HUES64 (cell line): ENCODE data around the gene ARMC7.
"Not testable (repeated sequence)": the region's sequence is repeated elsewhere in the genome, so short reads cannot be mapped to it uniquely, and the experiment has no call there.

Experiments used
- H3K27ac ChIP-seq: 2 replicates; pipeline ENCODE4 v1.7.0; 2013; ENCODE audit warnings: low read depth, low read length, inconsistent platforms
- H3K27me3 ChIP-seq: 2 replicates; pipeline ENCODE4 v1.6.1; 2013; ENCODE audit warnings: mild to moderate bottlenecking, low read length; ENCODE audit not compliant: insufficient read depth
- H3K36me3 ChIP-seq: 2 replicates; pipeline ENCODE4 v1.6.1; 2013; ENCODE audit warnings: mild to moderate bottlenecking, low read length; ENCODE audit not compliant: insufficient read depth
- H3K4me1 ChIP-seq: 2 replicates; pipeline ENCODE4 v1.6.1; 2013; ENCODE audit warnings: mild to moderate bottlenecking, low read length, moderate library complexity; ENCODE audit not compliant: insufficient read depth
- H3K4me3 ChIP-seq: 2 replicates; pipeline ENCODE4 v1.5.1; 2013; ENCODE audit warnings: mild to moderate bottlenecking, low read length, moderate library complexity
- H3K9ac ChIP-seq: 2 replicates; pipeline ENCODE4 v1.6.1; 2013; ENCODE audit warnings: mild to moderate bottlenecking, low read depth, low read length
- H3K9me3 ChIP-seq: 2 replicates; pipeline ENCODE4 v1.6.1; 2013; ENCODE audit warnings: low read depth, low read length; ENCODE audit not compliant: insufficient read depth
- WGBS: fragments of 150-250, 120-280 bp; methylation state at CpG from one replicate; pipeline ENCODE4 v1.1.7; 2013; ENCODE audit warnings: missing lambda C conversion rate; 5-methylcytosine and 5-hydroxymethylcytosine counted together

The ARMC7 gene

DNA sequence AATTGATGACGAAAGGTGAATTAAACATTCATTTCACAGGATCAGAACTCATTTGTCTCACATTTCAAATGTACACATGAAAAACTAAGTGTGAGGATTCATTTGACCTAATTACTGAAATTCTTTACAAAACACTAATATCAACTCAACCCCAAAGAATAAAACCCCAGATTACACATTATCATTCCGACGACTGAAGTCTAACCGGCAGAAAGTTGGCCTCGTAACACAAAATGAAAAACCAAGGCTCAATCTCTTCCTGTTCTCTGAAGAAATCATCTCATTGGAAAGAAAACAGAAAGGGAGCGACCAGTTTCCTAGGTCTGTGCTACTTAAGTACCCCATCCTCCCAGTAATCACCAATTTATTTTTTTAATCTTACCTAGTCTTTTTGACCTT, 42.8 kb downstream of the ARMC7 start:
- Histone ChIP-seq H3K9ac (peak overlapping the region; percentile 95), H3K27ac (peak overlapping the region; percentile 71; the same call in 1 of the 2 replicates), H3K4me1 (peaks cover 23% of the 10 kb centered on the region), H3K36me3 (peaks cover 21% of the 10 kb centered on the region), H3K4me3 (peak overlapping the region; percentile 94), H3K9me3 (no peaks in the 10 kb centered on the region), H3K27me3 (no peaks in the 10 kb centered on the region)
- 17% methylated on average over 5 of the region's 6 CpGs for WGBS

DNA sequence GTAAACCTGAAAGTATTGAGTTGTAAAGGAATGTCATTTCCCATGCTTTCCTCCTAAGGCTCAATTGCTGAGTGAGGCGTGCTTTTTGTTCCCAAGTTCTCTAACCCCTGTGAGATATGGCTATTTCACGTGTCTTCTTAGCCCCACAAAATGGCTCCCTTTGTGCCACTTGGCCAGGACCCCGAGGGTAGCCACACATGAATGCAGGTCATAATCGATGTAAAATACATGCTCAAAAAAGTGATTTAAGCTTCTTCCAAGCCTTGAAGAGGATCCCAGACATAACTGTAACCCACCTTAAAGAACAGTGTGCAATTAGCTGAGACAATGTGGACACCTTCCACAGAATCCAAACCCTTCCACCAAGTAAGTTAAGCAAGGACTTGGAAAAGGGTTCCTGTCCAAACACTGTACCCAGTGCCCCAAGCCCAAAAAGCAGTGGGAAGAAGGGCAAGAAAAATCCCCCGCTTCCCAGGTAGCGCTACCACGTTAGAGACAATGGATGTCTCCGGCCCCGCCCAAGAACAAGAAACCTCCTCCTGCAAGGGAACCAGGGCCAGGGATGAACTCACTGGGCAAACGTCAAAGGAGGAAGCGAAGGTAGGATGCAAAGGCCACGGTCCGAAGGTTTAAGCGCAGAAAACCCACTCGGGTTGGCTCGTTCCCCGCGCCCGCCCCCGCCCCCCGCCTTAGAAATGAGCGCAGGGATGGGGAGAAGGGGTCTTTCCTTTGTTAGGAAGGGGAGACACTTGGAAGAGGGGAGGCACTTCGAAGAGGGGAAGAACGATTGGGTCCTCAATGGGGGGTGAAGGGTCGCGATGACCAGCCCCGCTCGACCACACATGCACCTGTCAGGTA, 43.4 kb downstream of the ARMC7 start:
- Histone ChIP-seq H3K4me1 (peaks cover 23% of the 10 kb centered on the region), H3K27me3 (no peaks in the 10 kb centered on the region), H3K9me3 (no peaks in the 10 kb centered on the region), H3K9ac (peak overlapping the region; percentile 95), H3K27ac (peak overlapping the region; percentile 78), H3K36me3 (peaks cover 15% of the 10 kb centered on the region), H3K4me3 (peak overlapping the region; percentile 94)
- WGBS: under 1% methylated on average over 28 of the region's 28 CpGs

DNA sequence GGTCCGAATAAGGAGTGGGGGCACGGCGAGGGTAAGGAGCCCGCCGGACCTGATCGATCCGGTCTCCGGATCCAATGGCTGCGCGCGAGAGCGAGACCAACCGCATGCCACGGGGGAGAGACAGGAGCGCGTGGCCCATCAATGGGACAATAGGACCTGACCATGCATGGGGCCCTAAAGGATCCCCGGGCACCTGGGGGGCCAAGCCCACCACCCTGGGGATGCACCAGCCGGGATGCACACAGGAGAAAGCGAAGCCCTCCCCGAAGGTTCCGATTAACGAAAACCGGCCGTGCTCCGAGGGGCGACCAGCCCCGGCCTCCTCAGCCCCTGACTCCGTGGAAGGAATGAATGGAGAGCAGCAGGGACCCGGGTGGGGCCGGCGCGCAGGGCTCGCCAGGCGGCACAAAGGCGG, 44.0 kb downstream of the ARMC7 start:
- H3K27ac ChIP-seq: peak overlapping the region; percentile 78
- under 1% methylated on average over 35 of the region's 35 CpGs for WGBS
- no peaks in the 10 kb centered on the region for H3K27me3 ChIP-seq
- H3K4me3 ChIP-seq: peak overlapping the region; percentile 94
- H3K4me1 ChIP-seq: peaks cover 23% of the 10 kb centered on the region
- peak overlapping the region; percentile 95 for H3K9ac ChIP-seq
- H3K9me3 ChIP-seq: no peaks in the 10 kb centered on the region
- H3K36me3 ChIP-seq: peaks cover 9% of the 10 kb centered on the region

DNA sequence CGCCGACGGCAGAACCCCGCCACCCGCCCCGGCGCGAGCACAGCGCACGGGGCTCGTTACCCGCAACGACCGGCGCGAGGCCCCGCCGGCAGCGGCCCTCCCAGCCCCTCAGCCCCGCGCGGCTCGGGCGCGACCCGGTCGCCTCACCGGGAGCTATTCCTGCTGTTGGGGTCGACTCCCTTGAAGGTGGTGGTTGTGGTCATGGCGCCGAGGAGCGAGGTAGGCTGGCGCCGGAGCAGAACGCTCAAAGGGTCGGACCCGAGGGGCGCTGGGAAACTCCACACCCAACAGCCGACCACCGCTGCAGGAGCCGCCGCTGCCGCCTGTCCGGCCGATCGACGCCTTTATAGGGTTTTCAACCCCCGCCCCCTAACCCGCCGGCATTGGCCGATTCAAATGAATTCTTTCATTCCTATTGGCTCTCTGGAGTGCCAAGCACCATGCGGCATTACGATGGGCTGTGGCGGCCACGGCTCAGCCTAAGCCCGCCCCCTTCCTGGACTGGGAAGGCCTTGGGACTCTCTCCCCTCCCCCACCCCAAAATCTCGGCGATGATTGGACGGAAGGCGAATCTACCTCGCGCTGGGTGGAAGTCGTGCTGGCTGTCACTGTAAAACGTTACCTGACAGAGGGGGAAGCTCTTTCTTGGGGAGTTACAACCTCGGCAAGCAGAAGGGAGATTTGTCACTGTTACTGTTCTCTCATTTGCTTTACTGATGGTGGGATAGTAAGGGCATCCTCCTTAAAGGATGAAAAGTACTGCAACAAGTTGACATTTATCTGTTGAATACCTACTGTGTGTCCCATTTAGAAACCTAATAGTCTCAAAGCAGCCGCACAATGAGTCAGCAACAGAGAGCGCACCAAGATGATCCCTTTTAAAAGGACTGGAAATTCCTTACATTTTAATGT, 44.7 kb downstream of the ARMC7 start, which contains the start of gene JPT1:
Gene JPT1, minus strand, starts transcription at position 318 of the 912 bp plus-strand sequence. Its CDS starts 115 bp downstream, at position 203.
- Histone ChIP-seq H3K4me3 (peak within 1 kb of the TSS; percentile 94), H3K36me3 (peaks cover 5% of the 10 kb centered on the region; the same call in 1 of the 2 replicates), H3K4me1 (peaks cover 23% of the 10 kb centered on the region), H3K27ac (peak within 1 kb of the TSS; percentile 78), H3K27me3 (no peaks in the 10 kb centered on the region), H3K9me3 (no peaks in the 10 kb centered on the region), H3K9ac (peak within 1 kb of the TSS; percentile 95)
- WGBS: 2% methylated on average over 67 of the region's 67 CpGs

DNA sequence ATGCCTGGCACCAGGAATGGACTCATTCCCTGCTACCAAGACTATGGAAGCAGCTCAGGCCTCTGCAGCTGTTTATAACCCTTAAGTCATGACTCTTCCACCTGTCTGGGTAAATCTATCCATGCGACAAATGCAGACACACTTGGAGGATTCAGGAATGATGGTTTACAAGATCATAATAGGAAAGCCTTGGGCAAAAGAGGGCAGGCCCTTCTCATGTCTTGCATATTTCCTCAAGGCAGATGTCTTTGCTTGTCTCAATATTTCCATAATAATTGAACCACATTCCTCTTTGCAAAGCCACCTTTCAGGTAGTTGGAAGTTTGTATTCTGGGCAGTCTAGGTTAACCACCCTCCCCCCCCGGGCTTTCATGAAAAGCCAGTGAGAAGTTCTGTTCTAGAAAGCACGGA, 45.4 kb downstream of the ARMC7 start:
- H3K36me3 ChIP-seq: no peaks in the 10 kb centered on the region
- peak overlapping the region; percentile 68; the same call in 1 of the 2 replicates for H3K27ac ChIP-seq
- H3K9ac ChIP-seq: 0 out of 2 replicates have a peak overlapping the region, but pooled peaks have one; percentile 0
- no peaks in the 10 kb centered on the region for H3K27me3 ChIP-seq
- H3K4me3 ChIP-seq: peak overlapping the region; percentile 45
- WGBS: 78% methylated on average over 2 of the region's 3 CpGs
- H3K4me1 ChIP-seq: peaks cover 23% of the 10 kb centered on the region
- no peaks in the 10 kb centered on the region for H3K9me3 ChIP-seq

DNA sequence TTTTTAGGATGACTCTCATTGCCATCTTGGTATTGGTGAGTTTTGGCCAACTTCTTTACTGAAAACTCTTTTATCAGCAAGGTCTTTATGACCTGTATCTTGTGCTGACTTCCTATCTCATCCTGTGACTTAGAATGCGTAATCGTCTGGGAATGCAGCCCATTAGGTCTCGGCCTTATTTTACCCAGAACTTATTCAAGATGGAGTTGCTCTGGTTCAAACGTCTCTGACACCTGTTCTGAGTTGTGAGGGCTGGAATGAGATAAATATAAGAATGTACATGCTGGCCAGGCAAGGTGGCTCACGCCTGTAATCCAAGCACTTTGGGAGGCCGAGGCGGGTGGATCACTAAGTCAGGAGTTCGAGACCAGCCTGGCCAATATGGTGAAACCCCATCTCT, 48.7 kb downstream of the ARMC7 start:
- H3K36me3 ChIP-seq, H3K27me3 ChIP-seq, H3K4me1 ChIP-seq, H3K9me3 ChIP-seq, H3K9ac ChIP-seq, H3K4me3 ChIP-seq, H3K27ac ChIP-seq: not testable (repeated sequence)
- WGBS: 92% methylated on average over 8 of the region's 8 CpGs

DNA sequence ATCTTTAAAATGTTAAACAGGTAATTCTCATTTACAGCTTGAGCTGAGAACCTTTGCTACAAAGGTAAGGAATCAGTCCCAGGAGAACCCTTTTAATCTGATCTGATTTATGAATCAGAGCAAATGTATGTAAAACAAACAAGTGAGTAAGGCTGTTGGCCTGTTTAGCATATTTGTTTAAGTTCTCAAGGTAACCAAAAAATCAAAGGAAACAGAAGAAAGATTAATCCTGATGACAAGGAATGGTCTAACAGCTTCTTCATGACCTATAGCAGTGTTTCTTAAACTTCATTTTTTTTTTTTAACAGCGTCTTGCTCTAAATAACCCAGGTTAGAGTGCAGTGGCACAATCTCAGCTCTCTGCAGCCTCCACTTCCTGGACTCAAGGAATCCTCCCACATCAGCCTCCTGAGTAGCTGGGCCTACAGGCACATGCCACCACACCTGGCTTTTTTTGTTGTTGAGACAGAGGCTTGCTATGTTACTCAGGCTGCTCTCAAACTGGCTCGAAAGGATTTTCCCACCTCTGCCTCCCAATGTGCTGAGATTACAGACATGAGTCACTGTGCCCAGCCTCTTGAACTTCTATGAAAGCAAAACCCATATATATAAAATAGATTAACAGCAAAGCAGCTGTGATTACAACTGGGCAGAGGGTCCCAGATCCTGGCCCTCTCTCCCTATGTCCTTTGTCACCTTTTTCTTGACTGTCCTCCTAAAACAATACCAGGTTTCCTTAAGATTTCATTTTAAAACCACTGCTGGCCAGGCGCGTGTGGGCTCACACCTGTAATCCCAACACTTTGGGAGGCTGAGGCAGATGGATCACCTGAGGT, 49.6 kb downstream of the ARMC7 start:
- no peak overlapping the region for H3K27ac ChIP-seq
- H3K4me1 ChIP-seq: peaks cover 10% of the 10 kb centered on the region; the same call in 1 of the 2 replicates
- H3K27me3 ChIP-seq: no peaks in the 10 kb centered on the region
- no peak overlapping the region for H3K9ac ChIP-seq
- no peaks in the 10 kb centered on the region for H3K9me3 ChIP-seq
- whole genome bisulfite sequencing: 91% methylated on average over 4 of the region's 4 CpGs
- no peak overlapping the region for H3K4me3 ChIP-seq
- H3K36me3 ChIP-seq: no peaks in the 10 kb centered on the region

DNA sequence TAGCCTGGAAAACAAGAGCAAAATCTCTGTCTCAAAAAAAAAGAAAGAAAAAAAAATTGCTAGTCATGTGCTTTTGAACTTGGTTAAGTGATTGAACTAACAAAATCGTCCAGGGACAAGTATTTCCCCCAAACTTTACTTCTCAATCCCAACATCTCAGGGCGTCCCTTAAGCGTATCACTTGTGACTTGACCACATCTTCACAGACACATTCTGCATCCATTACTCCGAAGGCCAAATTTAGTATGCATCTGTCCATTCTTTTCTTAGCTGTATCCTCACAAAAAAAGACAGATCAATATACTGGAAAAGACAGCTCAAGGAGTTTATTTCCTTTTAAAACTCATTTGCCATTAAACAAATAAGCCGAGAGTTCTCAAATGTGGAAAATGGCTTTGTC, 50.4 kb downstream of the ARMC7 start:
- H3K9ac ChIP-seq: no peak overlapping the region
- WGBS: 94% methylated on average over 5 of the region's 5 CpGs
- H3K27me3 ChIP-seq: no peaks in the 10 kb centered on the region
- no peaks in the 10 kb centered on the region for H3K9me3 ChIP-seq
- H3K27ac ChIP-seq: no peak overlapping the region
- H3K36me3 ChIP-seq: peaks cover 4% of the 10 kb centered on the region
- H3K4me3 ChIP-seq: no peak overlapping the region
- H3K4me1 ChIP-seq: 0 out of 2 replicates have a peak, but pooled peaks cover 4% of the 10 kb centered on the region

DNA sequence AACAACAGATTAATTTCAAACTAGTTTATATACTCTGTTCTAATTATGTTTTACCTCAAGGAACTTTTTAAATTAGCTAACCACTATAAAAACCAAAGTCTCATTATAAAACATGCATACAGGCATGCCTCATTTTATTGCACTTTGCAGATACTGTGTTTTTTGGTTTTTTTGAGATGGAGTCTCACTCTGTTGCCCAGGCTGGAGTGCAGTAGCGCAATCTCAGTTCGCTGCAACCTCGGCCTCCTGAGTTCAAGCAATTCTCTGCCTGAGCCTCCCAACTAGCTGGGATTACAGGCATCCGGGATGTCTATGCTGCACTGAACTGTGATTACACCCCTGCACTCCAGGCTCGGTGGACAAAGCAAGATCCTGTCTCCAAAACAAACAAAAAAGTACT, 53.3 kb downstream of the ARMC7 start:
- peaks cover 27% of the 10 kb centered on the region for H3K36me3 ChIP-seq
- H3K27me3 ChIP-seq: no peaks in the 10 kb centered on the region

DNA sequence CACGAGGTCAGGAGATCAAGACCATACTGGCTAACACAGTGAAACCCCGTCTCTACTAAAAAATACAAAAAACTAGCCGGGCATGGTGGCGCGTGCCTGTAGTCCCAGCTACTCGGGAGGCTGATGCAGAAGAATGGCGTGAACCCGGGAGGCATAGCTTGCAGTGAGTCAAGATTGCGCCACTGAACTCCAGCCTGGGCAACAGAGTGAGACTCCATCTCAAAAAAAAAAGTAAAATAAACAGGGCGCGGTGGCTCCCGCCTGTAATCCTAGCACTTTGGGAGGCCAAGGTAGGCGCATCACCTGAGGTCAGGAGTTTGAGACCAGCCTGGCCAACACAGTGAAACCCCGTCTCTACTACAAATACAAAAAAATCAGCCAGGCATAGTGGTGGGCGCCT, 54.8 kb downstream of the ARMC7 start:
- WGBS: 93% methylated on average over 15 of the region's 15 CpGs
- not testable (repeated sequence) for H3K4me1 ChIP-seq, H3K9me3 ChIP-seq, H3K27me3 ChIP-seq, H3K27ac ChIP-seq, H3K9ac ChIP-seq, H3K4me3 ChIP-seq
- H3K36me3 ChIP-seq: peaks cover 39% of the 10 kb centered on the region

More for the DNA sequence above, 53.3 kb downstream of the ARMC7 start:
- H3K4me1 ChIP-seq: no peaks in the 10 kb centered on the region
- no peak overlapping the region for H3K9ac ChIP-seq
- 97% methylated on average over 5 of the region's 5 CpGs for WGBS
- H3K27ac ChIP-seq: no peak overlapping the region
- no peak overlapping the region for H3K4me3 ChIP-seq
- H3K9me3 ChIP-seq: no peaks in the 10 kb centered on the region
